Naive thymus-derived CD8-positive, alpha-beta T cell (primary cell): ENCODE data around the gene CAMK1D. TPM values are rescaled to one million over a fixed set of nuclear protein-coding genes. Genes with fewer than 3 reads are reported as not detected.

ENCODE experiments used
- ATAC-seq, 2 donors: fragments of 150-1000 bp; cut with Tn5 transposase in 1 of 2; sonication (Bioruptor Pico), chemical (Tn5 transposase) in 1 of 2; 1 replicate in 1 of 2; 2 replicates in 1 of 2; pipeline ENCODE4 v1.10.0; 2021; ENCODE audit warnings: mild to moderate bottlenecking in 2 of 2, moderate library complexity in 2 of 2
- POLR2A ChIA-PET: fragments of 350-600 bp; sonication (Branson Sonifier 250); formaldehyde crosslinking; loops from one replicate; lab custom pipeline; 2021; ENCODE audit warnings: antibody characterized with exemption; lab: Charles Lee
- DNase-seq, 10 donors: peaks; one replicate each; pipeline versions ENCODE4 v3.0.0 to v3.0.0-alpha.2; 2020 to 2022
- H3K27ac Mint-ChIP-seq, 10 donors: one replicate each; pipeline ENCODE4 v1.8.0; 2020 to 2022; ENCODE audit warnings: mild to moderate bottlenecking in 10 of 10, mixed read lengths in 10 of 10, moderate library complexity in 4 of 10, inconsistent platforms in 1 of 10
- H3K27me3 Mint-ChIP-seq, 5 donors: one replicate each; pipeline ENCODE4 v1.8.0; 2021 to 2022; ENCODE audit warnings: mixed read lengths in 5 of 5
- H3K36me3 Mint-ChIP-seq, 3 donors: one replicate each; pipeline ENCODE4 v1.8.0; 2020 to 2022; ENCODE audit warnings: mixed read lengths in 3 of 3, mild to moderate bottlenecking in 2 of 3, inconsistent platforms in 1 of 3
- H3K4me1 Mint-ChIP-seq, 4 donors: one replicate each; pipeline ENCODE4 v1.8.0; 2021 to 2022; ENCODE audit warnings: mixed read lengths in 4 of 4
- H3K4me3 Mint-ChIP-seq, 10 donors: one replicate each; pipeline ENCODE4 v1.8.0; 2020 to 2022; ENCODE audit warnings: mild to moderate bottlenecking in 10 of 10, mixed read lengths in 10 of 10, moderate library complexity in 6 of 10, inconsistent platforms in 1 of 10
- H3K9me3 Mint-ChIP-seq, 9 donors: one replicate each; pipeline ENCODE4 v1.8.0; 2020 to 2022; ENCODE audit warnings: mixed read lengths in 9 of 9, mild to moderate bottlenecking in 3 of 9, inconsistent platforms in 1 of 9, moderate library complexity in 1 of 9
- polyA plus RNA-seq, 3 donors: library from polyadenylated mRNA; unstranded; fragments of 300-500 nt; fragmentation: Illumina TruSeq; gene quantifications; one replicate each; pipeline ENCODE4 v1.2.3, GENCODE V29; 2021
- total RNA-seq, 8 experiments: library from RNA in 2 of 8; stranded (reverse) in 2 of 8; gene quantifications; one replicate each; pipeline ENCODE4 v1.2.3 and lab custom pipeline; 2021 to 2026

The CAMK1D gene
- total and polyA plus RNA-seq, 5 experiments from 2014 or later: 7.5 to 18.5 (median 12.3) TPM

DNA sequence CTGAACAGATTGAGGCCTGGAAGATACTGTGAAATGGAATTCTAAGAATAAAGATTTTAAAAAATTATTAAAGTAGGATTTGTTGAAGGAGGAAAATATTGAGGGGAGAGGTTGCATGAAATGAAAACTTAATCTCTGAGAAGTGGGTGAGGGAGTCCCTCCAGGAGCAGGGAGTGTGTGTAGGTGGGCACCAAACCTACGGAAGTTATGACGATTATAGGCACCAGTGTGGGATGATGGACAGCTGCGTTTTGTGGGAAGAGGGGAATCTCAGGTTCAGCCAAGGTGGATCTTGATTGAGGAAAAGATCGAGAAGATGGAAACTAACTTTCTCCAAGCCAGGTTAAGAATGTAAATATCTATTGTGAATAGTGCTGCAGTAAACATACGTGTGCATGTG, 405.7 kb downstream of the CAMK1D start:
- Mint-ChIP-seq H3K4me1 (no peaks in the 10 kb centered on the region), H3K9me3 (peaks cover 0 to 2% (median 0%) of the 10 kb centered on the region in 9 donors), H3K27ac (no peak overlapping the region), H3K27me3 (no peaks in the 10 kb centered on the region), H3K4me3 (no peak overlapping the region), H3K36me3 (peaks cover 0 to 8% (median 8%) of the 10 kb centered on the region in 3 donors)
- DNase-seq (no peak), ATAC-seq (no peak)
- POLR2A ChIA-PET: no interaction called here

DNA sequence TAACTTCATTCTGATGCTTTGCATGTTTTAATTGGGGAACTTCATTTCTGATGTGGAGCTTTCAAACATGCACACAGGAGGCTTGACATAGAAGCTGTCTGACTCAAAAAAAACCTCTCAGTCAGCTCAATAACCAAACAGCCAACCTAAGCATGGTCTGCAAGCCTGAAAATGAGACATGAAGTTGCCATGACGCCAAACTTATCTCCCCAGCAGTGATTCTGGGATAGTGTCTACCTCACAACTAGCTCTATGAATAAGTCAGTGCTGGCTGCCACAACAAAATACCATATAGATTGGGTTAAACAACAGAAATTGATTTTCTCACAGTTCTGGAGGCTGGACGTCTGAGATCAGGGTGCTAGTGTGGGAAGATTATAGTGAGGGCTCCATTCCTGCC, 408.0 kb downstream of the CAMK1D start:
- no peak for ATAC-seq
- Mint-ChIP-seq H3K36me3 (peaks cover 10 to 27% (median 22%) of the 10 kb centered on the region in 3 donors), H3K4me1 (peaks cover 0 to 1% (median 0%) of the 10 kb centered on the region in 4 donors), H3K27me3 (no peaks in the 10 kb centered on the region), H3K27ac (peak overlapping the region in 1 of 10 donors; percentile 13), H3K4me3 (no peak overlapping the region), H3K9me3 (peaks cover 0 to 2% (median 0%) of the 10 kb centered on the region in 9 donors)
- POLR2A ChIA-PET: no interaction called here
- DNase-seq: no peak

DNA sequence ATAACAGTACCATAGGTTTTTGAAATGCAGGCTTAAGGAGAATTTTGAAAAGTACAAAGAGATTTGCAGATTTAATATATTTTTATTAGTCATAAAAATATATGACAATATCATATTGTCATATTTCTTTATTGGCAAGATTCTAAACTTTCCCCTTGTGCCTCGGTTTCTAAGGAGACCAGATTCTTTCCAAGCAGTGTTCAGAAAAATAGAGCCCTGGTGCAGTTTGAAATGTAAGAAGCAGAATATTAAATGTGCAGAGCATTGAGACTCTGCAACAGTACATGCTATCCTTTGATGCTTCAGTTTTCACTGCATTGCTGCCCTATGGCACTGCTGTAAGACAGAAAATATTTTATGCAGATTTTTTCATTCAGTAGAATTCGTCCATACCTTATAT, 408.9 kb downstream of the CAMK1D start:
- Mint-ChIP-seq H3K27ac (no peak overlapping the region), H3K27me3 (no peaks in the 10 kb centered on the region), H3K4me1 (peaks cover 0 to 1% (median 0%) of the 10 kb centered on the region in 4 donors), H3K36me3 (peaks cover 10 to 35% (median 23%) of the 10 kb centered on the region in 3 donors), H3K4me3 (no peak overlapping the region), H3K9me3 (peaks cover 0 to 2% (median 0%) of the 10 kb centered on the region in 9 donors)
- ATAC-seq (no peak), DNase-seq (no peak)
- POLR2A ChIA-PET: interaction anchor here (0.6 kb wide), 1 partner anchor 807 kb away, joined by 3 read pairs; no protein-coding TSS in a partner anchor

DNA sequence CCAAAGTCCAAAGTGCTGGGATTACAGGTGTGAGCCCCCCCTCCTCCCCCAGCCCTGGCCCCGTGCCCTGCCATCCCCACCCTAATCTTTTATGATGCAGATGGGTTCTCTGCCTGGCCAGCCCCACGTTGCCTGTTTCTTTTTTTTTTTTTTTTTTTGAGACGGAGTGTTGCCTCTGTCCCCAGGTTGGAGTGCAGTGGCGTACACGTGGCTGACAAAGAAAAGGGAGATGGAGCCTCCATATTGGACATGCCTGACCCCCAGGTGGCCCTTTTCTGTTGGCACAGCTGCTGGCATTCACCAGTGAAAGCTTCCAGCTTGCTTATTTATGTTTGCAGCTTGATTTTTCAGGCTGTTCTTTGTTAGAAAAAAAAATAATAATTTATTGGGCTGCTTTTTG, 416.9 kb downstream of the CAMK1D start:
- H3K36me3 Mint-ChIP-seq: peaks cover 16 to 47% (median 42%) of the 10 kb centered on the region in 3 donors
- peaks cover 0 to 1% (median 0%) of the 10 kb centered on the region in 4 donors for H3K4me1 Mint-ChIP-seq
- ATAC-seq (no peak), DNase-seq (no peak)
- H3K27ac Mint-ChIP-seq: no peak overlapping the region
- POLR2A ChIA-PET: no interaction called here
- H3K4me3 Mint-ChIP-seq: no peak overlapping the region
- H3K9me3 Mint-ChIP-seq: no peaks in the 10 kb centered on the region
- H3K27me3 Mint-ChIP-seq: no peaks in the 10 kb centered on the region

DNA sequence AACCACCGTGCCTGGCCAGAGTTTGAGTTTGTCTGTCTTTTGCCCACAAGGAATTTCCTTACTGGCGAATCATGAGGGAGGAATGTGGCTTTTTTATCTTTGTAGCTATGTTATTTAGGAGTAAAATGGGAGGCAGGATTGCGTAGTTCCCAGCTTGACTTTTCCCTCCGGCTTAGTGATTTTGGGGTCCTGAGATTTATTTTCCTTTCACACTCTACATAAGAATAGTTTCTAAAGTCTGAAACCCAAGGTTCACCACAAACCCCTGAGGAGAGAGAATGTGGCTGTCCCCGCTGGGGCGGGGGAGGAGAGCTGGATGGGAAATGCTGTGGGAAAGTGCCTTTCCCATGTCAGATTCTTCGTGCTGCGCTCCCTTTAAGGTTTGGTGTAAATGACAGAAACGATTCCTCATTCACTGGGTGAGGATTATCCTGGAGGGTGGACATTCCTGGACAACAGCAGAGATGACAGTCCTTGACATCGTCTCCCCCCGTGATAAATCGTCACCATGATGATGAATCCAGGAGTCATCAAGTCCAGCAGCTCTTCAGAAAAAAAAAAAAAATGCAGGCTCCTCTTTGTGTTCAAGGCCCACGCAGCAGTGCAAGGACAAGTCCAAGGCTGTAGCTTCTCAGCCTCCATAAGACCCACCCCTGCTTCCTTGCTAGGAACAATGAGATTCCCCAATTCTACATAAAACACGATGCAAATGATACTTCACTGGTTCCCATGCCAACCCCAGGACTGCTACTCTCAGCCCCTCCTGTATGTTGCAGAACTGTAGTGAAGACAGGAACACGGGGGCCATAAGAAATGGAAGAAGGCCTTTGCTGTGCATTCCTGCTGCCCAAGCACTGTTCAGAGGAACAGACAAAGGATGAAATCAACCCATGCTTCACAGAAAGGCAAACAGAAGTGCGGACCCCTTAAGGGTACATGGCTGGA, 419.1 kb downstream of the CAMK1D start:
- Mint-ChIP-seq H3K36me3 (peaks cover 10 to 36% (median 31%) of the 10 kb centered on the region in 3 donors), H3K27me3 (no peaks in the 10 kb centered on the region), H3K27ac (no peak overlapping the region), H3K9me3 (no peaks in the 10 kb centered on the region), H3K4me1 (peaks cover 0 to 3% (median under 1%) of the 10 kb centered on the region in 4 donors), H3K4me3 (no peak overlapping the region)
- ATAC-seq (no peak), DNase-seq (no peak)
- POLR2A ChIA-PET: no interaction called here

DNA sequence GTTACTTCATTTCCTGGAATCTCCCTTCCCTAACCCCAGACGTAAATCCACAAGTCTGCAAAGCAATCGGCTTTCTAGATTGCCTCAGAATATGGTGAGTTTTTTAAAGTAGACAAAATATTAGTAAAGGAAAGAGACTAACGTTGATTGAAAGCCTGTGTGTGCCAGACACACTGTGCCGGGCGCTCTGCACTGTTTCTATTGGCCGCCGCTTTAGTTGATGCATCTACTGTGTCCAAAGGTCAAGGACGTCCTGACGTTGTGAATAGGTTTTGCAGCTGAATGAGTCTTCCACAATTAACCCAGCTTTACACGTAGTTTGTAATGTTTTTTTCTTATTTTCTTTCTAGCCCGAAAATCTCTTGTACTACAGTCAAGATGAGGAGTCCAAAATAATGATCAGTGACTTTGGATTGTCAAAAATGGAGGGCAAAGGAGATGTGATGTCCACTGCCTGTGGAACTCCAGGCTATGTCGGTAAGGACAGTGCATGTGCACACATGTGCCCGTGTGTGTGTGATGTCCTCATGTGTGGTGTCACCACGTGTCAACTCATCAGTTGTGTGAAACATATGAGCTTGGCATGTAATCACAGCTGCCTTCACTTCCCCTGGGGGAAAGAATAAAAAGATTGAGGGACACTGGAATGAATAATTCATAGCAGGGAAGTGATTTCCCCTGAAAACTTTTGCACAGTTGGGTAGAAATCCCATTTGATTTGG, 420.1 kb downstream of the CAMK1D start:
- no peaks in the 10 kb centered on the region for H3K27me3 Mint-ChIP-seq
- DNase-seq (no peak), ATAC-seq (no peak)
- no peaks in the 10 kb centered on the region for H3K9me3 Mint-ChIP-seq
- peaks cover 0 to 6% (median 2%) of the 10 kb centered on the region in 4 donors for H3K4me1 Mint-ChIP-seq
- POLR2A ChIA-PET: no interaction called here
- H3K36me3 Mint-ChIP-seq: peaks cover 10 to 33% (median 28%) of the 10 kb centered on the region in 3 donors
- H3K27ac Mint-ChIP-seq: no peak overlapping the region
- H3K4me3 Mint-ChIP-seq: peak overlapping the region in 1 of 10 donors; percentile 17

DNA sequence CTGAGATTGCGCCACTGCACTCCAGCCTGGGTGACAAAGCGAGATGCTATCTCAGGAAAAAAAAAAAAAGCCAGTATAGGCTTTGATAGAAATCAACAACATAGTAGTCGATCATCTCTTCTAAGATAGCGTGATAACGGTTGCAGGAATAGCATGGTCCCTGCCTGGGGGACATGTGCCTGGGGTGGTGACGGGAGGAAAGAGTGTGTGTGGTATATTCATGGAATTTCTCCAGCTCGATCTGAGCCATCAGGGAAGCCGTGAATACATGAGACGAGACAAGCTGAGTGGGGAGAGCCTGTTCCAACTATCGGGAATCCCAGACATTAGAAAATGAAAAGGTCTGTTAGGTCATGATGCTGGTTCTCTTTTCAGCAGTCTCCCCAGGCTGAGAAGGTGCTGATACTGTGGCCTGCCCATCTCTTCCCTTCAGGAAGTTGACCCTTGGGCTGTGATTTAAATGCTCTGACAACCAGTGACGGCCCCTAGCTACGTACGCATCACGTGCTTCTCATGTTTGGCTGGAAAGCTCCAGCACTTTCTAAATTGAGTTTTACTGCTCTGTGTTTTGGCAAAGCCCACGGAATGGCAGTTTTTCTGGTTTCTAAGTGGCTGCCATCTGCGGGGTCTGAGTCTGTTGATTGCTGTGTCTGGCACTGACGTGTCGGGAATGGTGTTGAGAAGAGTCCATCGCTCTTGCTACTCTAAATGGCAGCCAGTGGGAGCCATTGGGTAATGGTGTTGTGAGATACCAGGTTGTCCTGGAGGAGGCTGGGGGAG, 422.8 kb downstream of the CAMK1D start:
- peaks cover 0 to 9% (median 3%) of the 10 kb centered on the region in 4 donors for H3K4me1 Mint-ChIP-seq
- no peaks in the 10 kb centered on the region for H3K27me3 Mint-ChIP-seq
- POLR2A ChIA-PET: interaction anchor here (0.5 kb wide), 1 partner anchor 391 kb away, joined by 3 read pairs; no protein-coding TSS in a partner anchor
- H3K9me3 Mint-ChIP-seq: no peaks in the 10 kb centered on the region
- H3K27ac Mint-ChIP-seq: peak overlapping the region in 4 of 10 donors; percentile 28 to 76 (median 47)
- no peak for DNase-seq
- H3K36me3 Mint-ChIP-seq: peaks cover 15 to 37% (median 31%) of the 10 kb centered on the region in 3 donors
- ATAC-seq: no peak
- no peak overlapping the region for H3K4me3 Mint-ChIP-seq

DNA sequence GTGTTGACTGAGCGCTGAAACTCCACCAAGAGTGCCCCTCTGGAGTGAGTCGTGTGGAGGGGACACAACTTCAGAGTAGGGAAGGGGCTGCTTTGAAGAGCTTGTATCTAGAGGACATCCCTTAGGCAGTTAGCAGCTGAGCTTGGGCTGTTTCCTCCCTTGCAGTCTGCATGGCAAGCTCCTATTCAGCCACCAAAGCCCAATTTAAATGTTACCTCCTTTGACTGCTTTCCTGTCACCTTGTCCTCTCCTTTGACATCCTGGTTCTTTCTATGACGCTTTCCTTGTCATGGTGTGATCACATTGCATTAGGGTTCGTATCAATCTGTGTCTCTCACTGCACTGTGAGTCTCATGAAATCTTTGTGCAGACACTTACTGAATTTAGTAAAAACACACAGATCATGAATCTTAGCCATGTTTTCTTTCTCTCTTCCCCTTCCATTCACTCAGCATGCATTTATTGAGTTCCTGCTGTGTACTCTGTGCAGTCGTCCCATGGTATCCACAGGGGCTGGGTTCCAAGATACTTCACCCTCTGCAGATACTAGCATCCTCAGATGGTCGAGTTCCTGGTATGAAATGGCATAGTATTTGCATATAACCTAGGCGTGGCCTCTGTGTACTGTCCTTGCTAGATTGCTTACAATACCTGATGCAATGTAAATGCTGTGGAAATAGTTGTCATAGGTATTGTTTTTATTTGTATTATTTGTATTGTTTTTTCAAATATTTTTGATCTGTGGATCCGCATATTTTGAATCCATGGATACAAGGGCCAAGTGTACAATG, 423.6 kb downstream of the CAMK1D start:
- DNase-seq (no peak), ATAC-seq (no peak)
- Mint-ChIP-seq H3K9me3 (no peaks in the 10 kb centered on the region), H3K27ac (peak overlapping the region in 3 of 10 donors; percentile 30 to 85 (median 43)), H3K27me3 (no peaks in the 10 kb centered on the region), H3K4me1 (peaks cover 0 to 9% (median 3%) of the 10 kb centered on the region in 4 donors), H3K36me3 (peaks cover 15 to 37% (median 31%) of the 10 kb centered on the region in 3 donors), H3K4me3 (no peak overlapping the region)
- POLR2A ChIA-PET: interaction anchor here (0.5 kb wide), 1 partner anchor 390 kb away, joined by 3 read pairs; no protein-coding TSS in a partner anchor

DNA sequence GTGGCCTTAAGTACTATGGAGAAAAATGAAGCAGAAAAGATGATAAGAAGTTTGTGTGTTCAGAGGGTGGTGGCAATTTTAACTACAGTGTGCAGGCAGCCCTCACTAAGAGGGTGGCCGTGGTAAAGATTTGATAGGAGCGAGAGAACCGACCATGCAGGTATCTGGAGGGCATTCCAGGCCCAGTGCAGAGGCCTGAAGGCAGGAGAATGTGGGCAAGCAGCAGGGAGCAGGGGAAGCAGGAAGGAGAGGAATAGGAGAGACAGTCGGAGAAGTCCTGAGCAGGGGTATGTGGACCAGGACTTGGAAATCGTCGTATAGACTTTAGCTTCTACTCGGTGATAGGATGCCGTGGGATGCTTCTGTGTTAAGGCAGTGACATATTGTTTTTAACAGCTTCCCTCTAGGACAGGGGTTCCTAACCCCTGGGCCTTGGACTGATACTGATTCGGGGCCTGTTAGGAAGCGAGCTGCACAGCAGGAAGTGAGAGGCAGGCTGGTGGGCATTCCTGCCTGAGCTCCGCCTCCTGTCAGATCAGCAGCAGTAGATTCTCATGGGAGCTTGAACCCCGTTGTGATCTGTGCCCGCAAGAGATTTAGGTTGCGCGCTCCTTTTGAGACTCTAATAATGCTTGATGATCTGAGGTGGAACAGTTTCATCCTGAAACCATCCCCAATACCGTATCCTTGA, 425.0 kb downstream of the CAMK1D start:
- Mint-ChIP-seq H3K4me1 (peaks cover 0 to 11% (median 3%) of the 10 kb centered on the region in 4 donors), H3K27ac (peak overlapping the region in 5 of 10 donors; percentile 4 to 74 (median 60)), H3K27me3 (no peaks in the 10 kb centered on the region), H3K36me3 (peaks cover 13 to 26% (median 23%) of the 10 kb centered on the region in 3 donors), H3K4me3 (no peak overlapping the region), H3K9me3 (no peaks in the 10 kb centered on the region)
- ATAC-seq: no peak
- POLR2A ChIA-PET: no interaction called here
- no peak for DNase-seq

DNA sequence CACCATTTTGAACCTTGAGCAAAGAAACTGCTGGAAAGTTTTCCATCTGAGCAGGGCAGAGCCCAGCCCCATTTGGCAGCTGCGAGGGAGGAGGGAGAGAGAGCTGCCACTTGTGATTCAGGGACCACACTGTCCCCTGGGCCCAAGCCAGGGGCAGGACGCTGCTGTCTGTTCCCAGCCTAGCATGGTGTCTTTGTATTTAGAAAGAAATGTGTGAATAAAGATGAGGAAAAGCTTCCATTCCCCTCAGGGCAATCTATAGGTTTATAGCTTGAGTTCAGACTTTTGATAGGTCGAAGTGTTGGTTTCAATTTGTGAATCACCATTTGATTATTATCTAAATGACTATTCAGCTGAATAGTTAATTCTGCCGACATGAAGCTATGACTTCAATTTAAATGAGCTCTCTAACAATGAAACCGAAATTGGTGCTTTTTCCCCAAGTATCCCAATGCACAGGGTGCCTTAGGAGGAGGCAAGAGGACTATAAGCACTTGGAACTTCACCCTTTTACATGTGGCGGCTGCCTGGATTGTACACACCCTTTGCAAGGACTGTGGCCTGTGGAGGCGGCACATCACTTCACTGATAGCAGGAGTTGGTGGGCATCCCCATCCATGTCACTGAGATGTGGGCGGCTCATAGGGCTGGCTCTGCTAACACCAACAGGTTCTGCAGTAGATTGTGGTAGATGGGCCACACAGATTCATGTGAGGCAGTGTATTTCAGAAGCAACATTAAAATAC, 428.7 kb downstream of the CAMK1D start:
- H3K36me3 Mint-ChIP-seq: peaks cover 5 to 26% (median 12%) of the 10 kb centered on the region in 3 donors
- no peaks in the 10 kb centered on the region for H3K9me3 Mint-ChIP-seq
- no peak for ATAC-seq
- peaks cover 0 to 14% (median 5%) of the 10 kb centered on the region in 4 donors for H3K4me1 Mint-ChIP-seq
- POLR2A ChIA-PET: no interaction called here
- peak overlapping the region in 1 of 10 donors; percentile 71 for H3K27ac Mint-ChIP-seq
- DNase-seq: no peak
- H3K27me3 Mint-ChIP-seq: no peaks in the 10 kb centered on the region
- H3K4me3 Mint-ChIP-seq: no peak overlapping the region
